Stimulated activated CD4-positive, alpha-beta T cell treated with anti-CD3 and anti-CD28 coated beads, Interleukin-1b, Interleukin-23, amount 100 ng/mL, for 24 hours (primary cell): ENCODE measurements around the gene DGKB.

Source experiments
- DNase-seq, 4 experiments: peaks; one replicate each; pipeline ENCODE4 v3.0.0-alpha.2; 2020; ENCODE audit warnings: low read depth in 4 of 4, low spot score in 1 of 4

Gene DGKB

DNA sequence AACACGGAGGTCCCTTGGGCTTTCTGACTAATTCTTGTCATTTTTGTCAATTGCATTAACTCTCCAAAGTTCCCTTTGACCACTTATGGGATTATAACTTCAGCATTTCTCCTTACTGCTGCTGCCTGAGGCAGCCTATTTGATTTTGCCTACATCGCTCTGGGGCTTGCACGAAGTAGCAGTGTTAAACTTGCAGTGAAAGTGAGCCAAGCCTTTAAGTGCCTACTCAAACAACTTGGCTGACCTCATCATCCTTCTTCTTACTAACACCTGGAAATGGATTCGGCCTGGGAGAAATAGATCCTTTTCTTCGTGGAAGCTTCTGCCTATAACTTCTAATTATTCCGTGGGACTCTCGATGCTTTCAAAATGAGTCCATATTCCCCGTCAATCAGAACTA lies 76.6 kb downstream of the DGKB start:
- no peak for DNase-seq

DNA sequence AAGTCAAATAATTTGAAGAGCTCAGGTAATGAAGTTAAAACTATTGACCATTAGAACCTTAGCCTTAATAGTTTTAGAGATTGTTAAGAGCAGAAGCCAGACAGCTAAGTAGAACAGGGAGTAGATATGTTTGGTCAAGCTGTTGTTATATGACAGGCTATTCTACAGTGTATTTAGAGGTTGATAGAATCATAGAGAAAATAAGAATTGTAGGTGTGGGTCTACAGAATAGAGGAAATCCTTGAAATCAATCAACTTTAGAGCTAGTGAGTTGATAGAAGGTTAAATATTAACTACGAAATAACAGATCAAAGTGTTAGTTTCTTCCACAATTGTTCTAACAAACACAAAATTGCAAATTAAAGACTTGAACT lies 80.1 kb downstream of the DGKB start:
- no peak for DNase-seq

DNA sequence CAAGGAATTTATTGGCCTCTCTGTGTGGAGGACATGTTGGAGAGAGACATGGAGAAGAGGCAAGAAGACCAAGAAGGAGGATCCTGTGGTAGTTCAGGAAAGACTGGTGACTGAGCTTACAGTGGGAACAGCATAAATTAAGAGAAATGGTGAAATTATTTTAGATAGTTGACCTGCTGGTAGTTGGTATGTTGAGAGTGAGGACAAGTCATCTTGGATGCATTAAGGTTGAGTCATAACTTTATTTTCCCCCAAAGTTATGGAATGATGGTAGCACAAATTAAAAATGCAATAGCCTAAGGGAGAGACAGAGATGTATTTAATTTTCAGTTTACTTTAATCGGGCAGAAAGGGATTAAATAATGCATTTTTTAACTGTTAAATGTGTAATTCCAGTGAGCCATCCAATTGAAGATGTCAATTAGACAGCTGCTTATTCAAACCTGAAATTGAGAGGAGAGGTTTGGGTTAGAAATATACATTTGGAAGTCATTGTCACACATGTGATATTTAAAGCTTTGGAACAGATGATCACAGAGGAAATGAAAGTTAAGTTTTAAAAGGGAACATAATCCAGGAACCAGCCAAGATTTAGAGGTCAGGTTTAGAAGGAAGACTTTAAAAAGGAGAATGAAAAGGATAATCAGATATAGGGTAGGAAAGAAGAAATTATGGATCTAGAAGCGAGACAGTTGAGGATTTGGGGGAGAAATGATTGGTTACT lies 80.6 kb downstream of the DGKB start:
- no peak for DNase-seq

DNA sequence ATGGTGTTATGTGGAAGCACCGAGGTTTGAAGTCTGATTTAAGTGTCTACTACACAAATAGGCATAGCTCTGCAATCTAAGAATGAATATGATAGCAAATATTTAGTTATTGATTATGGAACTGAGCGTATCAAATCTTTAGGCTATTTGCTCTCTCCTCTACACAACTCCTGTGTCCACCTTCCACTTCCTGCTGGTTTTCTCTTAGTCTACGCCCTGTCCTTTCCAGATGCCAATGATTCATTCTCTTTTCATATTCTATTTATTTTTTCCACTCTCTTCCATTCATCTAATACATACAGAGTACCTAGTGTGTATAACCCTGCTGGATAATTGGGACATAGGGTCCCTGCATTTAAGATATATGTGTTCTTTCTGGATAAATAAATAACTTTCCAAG lies 83.7 kb downstream of the DGKB start:
- no peak for DNase-seq

DNA sequence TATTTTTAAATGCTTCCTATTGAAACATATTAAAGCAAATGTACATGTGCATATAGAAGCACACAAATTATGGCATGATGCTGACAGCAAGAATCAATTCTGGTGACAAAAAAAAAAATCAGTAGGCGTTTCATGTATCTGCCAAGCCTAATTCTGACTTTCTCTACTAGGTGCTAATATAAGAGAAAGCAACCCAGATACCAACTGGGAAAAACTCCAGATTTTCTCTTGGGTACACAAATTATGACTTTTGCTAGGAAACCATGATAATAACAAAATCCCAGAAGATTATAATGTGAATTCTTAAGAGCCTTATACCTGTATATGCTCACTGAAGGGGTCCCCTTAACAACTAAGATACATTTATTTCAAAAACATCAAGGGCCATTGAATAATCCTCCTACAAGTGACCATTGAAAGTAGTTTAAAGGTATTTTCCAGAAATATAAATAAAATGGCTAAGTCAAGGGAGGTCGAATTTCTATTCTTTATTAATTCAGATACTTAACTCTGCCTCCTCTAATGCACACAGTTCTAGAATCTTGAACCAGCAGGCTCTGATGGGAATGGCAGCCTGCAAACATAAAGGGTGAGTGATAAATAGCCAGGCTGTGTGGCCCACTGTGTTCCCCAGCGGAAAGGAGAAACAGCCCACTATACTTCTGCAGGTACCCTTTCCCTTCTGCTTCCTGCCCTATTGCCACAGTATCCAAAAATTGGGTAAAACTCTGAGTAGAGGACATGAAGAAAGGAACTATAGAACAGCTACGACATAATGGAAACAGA lies 84.5 kb downstream of the DGKB start:
- DNase-seq = no peak

DNA sequence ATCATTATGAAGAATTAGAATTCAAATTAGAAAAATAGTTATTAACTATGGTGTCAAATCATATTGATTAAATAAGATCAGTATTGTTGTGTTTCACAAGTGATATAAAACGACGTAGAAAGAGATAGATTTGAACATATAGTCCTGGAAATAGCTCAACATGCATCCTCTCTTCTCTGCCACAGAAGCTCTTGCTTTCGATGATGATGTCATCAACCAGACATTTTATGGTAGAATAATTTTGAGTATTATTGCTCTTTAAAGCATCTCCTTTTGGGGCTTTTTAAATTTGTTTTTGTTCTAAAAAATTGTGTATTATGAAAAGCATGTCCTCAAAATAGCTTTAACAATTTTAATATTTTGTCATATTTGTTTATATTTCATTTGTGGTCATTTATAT lies 95.0 kb downstream of the DGKB start:
- no peak for DNase-seq

DNA sequence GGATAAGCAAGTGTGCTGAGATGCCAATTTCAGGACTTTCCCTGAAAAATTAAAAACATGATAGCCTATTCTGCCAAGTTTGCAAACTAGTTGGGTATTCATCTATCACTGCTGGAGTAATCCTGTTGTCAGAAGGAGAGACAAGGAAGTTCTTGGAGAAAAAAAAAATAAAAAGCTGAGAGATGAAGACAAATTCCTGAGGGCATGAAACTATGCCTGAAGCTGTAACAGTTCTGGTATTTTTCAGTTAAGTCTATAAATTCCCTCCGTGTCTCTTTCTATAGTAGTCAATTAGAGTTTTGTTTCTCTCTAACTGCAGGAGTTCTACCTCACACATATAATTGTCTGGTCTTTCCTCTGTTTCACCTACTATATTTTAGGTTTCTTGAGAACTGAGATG lies 95.7 kb downstream of the DGKB start:
- no peak for DNase-seq

DNA sequence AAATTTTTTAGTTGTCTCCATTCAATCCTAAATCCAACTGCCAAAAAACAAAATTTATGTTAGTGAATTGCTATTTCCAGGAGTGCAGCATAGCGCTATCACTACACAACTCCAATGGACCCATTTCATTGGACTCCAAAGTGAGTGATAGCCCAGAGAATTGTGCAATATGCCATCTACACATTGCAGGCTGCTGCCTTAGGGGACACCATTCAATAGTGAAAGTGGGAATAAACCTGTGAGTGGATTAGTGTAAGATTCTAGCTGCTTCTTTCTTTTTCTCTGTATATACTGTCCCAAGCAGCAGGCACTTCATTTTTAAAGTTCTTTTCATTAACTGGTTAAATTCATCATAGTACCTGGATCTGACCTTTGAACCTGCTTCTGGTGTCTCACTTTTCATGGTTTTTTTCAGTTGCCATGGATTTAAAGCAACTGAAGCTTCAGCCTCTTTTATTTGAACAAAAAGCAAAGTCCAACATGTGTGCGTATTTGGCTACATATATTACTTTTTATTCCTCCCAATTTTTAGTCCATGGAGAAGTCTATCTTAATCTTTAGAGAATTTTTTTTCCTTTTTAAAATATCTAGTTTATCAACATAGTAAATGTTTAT lies 97.3 kb downstream of the DGKB start:
- DNase-seq = no peak

DNA sequence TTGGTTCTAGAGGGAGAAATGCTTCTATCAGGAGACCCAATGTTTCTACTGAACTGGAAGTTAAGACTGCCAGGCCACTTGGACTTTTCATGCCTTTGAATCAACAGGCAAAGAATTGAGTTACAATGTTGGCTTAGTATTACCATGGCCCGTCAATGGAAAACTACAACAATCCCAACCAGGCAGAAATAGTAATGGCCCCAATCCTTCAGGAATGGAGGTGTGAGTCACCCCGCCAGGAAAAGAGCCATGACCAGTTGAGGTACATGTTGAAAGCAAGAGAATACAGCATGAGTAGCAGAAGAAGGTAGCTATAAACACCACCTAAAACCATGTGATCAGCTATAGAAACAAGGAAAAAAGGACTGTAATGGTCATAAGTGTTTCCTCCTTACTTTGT lies 101.9 kb downstream of the DGKB start:
- no peak for DNase-seq

DNA sequence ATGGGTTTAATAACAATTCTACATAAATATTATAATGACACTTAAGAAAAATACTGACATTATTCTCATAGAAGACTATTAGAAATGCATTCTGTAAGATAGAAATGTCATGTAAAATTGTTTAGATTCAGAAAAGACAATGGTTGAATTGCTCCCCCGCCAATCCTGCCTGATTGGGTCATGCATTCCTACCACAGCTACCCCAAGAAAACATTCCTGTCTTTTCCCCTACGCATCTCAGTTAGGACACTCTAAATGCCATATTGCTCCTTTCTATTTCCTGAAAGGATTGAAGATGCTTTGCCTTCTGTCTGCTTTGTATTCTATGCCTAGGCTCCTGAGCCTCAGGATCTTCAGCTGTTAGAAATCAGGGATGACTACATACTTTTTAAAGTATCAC lies 109.4 kb downstream of the DGKB start:
- no peak for DNase-seq

DNA sequence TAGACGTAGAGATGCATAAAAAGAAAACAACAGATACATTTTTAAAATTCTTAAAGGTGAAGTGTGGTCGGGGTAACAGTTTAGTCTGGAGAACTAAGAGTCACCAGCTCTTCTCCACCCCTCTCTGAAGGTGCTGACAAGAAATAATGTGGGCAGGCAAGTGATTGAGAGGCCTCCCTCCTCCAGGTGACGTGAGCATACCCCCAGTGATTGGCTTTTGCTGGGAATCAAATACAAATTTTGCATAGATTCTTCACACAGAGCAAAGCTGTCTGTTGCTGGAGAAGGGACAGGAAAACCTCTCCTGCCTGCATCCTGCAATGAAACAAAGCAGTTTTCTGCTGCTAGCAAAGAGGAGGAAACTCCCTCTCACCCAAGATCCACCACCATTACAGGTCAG lies 115.0 kb downstream of the DGKB start:
- no peak for DNase-seq

DNA sequence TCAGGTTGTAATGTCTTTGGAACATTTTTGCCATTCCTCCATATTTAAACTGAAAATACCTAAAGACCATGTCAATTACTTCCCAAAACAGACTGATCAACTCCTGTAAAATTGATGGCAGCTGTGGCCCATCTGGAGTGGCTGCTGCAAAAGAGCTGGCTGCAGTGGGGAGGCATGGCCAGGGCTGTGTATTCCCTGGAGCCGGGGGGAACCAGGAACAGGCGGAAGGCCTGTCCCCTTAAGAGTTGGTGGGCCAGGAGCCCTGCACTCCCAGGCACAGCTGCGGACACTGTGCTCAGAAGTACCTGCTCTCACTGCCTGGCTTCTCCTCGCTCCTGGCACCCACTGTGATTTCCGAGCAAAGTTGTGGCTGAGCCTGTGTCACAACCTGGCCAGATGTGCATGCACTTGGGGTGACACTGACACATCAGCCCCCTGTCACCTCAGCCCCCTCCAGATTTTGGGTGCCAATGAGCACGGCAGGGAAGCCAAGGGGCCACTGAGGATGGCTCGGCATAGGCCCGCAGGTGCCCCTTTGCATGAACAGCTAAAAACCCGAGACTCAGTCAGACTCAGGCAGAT lies 116.1 kb downstream of the DGKB start:
- no peak for DNase-seq

DNA sequence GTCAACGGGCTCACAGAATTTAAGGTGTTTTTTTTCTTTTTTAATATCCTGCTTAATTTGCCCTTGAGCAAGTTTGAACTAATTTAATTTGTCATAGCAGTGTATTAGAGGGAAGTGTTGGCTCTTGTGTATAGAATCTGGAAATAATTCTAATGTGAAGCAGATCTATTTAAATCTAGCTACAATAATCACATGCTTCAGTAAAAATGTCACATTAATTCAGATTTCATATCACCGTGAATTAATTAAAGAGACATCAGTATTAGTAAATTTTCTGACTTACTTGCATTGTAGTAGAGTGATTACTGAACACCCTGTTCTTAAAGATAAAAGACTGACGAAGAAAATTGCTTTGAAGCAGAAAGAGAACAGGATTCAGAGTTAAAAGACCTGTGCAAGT lies 124.7 kb downstream of the DGKB start:
- DNase-seq = no peak

DNA sequence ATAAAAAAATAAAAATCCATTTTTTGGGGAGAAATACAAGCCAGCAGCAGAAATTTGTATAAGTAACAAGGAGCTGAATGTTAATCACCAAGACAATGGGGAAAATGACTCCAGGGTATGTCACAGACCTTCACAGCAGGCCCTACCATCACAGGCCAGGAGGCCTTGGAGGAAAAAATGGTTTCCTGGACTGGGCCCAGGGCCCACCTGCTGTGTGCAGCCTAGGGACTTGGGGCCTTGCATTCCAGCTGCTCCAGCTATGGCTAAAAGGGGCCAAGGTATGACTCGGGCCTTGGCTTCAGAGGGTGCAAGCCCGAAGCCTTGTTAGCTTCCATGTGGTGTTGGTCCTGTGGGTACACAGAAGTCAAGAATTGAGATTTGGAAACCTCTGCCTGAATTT lies 126.3 kb downstream of the DGKB start:
- no peak for DNase-seq

DNA sequence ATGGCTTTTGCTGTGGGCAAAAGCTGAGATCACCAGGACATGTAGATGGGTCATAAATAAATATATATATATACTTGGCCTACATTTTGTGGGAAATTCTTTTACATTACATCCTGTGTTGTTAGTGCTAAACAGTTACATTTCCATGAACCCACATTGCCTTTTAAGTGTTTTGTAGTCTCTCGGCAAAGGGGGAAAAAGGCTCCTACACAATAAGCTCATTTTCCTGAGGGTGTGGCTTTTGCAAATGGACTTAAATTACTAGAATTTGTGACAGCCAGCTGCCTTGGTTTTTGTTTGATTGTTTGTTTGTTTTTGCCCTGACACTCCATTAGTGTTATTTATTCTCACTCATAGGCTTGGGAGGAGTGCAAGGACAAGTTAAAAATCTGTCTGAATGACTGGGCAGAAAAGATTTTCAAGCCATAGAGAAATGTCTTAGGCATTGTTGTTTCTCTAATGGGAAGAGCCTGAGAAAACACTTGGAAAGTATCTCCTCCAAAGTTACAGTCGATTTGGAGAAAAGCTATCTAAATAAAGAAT lies 128.8 kb downstream of the DGKB start:
- DNase-seq = no peak

DNA sequence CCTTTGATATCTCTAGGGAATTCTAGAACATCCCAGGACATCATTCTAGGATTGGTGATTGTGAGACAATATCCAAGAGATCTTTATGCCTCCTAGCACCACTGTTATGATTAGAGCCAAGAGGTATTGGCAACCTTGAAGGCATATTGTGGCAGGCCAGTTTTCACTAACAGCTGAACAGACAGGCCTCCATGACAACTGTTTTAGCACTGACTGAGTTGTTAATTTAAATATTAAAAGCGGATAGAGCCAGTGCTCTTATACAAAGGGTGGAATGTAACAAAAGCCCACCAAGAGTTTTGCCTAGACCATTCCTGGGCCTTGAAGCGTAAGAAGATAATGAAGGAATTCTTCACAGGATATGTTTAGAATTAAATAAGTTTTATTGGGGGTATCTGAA lies 131.9 kb downstream of the DGKB start:
- DNase-seq = no peak

DNA sequence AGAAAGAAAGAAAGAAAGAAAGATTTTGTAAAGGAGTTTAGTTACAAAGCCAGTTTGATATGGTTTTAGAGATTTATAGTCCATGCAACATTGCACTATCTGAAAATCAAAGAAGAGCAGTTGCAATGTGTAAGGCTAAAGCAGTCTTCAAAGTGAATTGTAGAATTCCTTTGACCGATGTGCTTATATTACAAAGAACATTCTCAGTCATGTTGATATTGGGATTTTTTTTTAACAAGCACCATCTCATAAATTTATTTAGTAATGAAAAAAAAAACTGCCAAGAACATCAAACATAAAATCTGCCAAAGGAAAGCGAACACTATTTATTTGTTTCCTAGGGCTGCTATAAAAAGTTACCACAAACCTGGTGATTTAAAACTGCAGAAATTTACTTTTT lies 133.3 kb downstream of the DGKB start:
- no peak for DNase-seq

DNA sequence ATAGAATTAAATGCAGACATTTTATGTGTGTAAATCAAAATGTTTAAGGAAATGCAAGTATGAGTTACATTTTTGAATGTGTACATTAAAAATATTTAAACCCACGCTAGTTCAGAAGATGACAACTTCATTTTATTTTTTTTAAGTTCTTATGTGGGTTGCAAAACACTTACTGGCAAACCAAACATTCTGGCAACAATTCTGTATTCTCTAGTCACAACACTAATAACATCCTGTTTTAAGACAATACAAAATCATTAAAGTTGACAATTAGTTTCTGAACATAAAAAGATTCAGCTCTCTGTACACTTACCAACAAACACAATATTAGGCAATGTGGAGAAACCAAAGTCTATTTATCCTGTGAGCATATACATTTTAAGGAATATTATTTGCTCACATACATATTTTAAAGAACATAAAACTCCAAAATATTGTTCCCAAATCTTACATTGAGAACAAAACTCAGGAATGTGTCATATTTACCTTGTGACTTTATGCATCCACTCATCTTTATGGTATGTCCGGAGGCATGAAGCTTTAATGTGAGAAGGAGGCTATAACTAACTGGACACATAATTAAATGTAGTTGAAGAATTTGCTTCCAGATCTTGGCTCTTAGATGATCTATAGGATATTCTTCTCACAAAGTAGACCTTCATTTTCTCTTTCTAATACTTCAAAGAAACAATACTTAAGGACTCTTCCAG lies 134.7 kb downstream of the DGKB start:
- DNase-seq = no peak

DNA sequence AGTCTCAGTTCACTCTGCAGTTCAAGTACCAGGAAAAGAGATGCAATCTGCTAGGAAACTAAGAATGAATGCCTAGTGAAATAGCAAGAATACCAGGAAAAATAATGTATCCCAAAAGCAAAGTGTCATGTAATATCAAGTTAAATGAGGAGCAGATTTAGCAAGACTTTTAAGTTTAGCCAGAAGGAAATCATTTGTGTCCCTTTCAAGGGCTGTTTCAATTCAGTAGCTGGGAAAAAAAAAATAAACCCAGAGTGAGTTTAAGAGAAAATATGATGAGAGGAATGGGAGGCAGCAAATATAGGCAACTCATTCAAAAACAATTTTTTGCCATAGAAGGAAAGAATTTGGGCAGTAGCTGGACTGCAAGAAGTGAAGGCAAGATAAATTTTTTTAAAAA lies 135.8 kb downstream of the DGKB start:
- no peak for DNase-seq

DNA sequence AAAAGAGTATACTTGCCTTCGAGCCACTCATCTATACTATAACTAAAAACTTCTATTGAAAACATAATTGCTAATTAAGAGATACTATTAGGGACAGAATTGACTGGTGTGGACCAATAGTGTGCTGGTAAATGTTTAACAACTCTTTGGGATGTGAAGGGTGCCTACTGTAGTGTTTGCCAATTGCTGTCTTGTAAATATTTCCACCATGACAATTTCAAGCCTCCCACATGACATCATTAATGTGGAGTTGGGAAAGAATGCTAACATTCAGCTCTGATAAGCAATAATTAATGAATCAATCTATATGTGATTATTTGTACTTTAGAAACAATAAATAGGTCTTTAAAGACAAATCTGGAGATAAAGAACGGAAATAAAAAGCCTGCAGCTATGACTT lies 136.8 kb downstream of the DGKB start:
- no peak for DNase-seq

DNA sequence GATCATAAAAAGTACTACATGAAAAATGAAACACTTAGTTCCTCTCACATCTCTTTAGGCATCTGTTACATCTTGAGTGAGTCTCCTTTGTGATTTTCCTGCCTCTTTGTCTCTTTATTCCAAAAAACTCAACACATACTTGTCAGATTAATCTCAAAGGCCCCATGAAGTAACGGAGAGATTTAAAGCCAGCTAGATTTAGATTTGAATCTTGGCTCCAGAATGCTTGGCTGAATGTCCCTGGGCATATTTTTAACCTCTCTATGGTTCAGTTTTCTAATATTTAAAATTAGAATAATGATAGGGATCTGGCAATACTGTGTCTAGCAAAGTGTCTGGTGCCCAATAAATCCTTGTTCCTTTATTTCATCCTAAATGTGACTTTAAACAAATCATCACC lies 140.0 kb downstream of the DGKB start:
- DNase-seq = no peak
